Measurements from ENCODE around the gene CREB3L1.

CREB3L1 gene

DNA sequence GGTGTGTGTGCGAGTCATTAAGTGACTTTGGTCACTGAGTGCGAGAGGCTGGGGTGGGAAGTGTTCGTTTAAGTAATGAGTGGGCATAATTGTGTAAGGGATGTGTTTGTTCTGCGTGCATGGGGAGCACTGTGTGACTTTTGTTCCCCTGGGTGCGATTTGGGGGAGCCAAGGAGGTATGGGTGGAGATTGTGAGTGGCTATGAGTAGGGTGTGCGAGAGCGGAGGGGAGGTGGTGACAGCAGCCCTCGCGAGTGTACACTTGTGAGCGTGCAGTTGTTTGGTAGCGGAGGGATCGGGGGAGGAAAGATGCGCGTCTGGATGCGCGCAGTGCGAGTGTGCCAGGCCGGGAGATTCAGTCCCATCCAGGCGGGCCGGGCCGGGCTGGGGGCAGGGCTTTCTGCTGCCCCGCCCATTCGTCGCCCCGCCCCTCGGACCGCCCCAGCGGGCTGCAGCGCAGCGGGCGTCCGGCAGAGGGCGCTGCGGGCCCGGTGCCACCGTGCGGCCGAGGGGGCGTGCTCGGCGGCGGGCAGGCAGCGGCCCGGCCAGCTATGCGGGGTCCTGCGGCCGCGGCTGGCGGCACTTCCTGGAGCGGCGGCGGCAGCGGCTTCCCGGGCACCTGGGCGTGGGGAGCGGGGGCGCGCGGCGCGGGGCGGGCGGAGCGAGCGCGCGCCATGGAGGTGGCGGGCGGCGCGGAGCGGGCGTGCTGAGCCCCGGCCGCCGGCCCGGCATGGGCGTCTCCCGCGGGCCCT is 69.6 kb downstream of the CREB3L1 start, which contains the start of gene DGKZ:
TSS of gene DGKZ (plus strand) at position 578 of the 751 bp plus-strand sequence. CDS start 197 bp downstream, outside the sequence.
- peak; percentile 98 for DNase-seq (ENCODE audit: low spot score)

DNA sequence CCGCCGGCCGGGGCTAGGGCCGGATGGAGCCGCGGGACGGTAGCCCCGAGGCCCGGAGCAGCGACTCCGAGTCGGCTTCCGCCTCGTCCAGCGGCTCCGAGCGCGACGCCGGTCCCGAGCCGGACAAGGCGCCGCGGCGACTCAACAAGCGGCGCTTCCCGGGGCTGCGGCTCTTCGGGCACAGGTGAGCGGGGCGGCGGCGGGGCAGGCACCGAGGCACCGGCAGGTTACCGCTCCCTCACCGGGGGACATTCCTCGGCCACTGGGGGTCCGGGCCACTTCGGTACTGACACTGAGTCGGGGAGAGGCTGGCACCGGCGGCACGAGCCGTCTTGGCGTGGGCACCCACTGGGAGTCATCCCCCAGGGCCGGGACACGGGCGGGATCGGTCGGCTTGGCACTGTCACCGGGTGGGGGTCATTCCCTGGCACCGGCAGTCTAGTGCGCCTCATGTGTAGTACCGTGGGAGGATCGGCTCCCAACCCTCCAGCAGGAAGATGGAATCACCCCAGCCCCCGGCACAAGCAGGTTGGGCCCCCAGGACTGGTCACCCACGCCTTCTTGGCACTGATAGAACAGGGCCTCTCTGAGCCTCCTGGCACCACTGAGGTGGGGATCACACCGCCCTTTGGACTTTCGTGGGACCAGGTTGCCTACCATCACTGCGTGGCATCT is 70.3 kb downstream of the CREB3L1 start:
- DNase-seq (ENCODE audit: low spot score), result peak; percentile 49

DNA sequence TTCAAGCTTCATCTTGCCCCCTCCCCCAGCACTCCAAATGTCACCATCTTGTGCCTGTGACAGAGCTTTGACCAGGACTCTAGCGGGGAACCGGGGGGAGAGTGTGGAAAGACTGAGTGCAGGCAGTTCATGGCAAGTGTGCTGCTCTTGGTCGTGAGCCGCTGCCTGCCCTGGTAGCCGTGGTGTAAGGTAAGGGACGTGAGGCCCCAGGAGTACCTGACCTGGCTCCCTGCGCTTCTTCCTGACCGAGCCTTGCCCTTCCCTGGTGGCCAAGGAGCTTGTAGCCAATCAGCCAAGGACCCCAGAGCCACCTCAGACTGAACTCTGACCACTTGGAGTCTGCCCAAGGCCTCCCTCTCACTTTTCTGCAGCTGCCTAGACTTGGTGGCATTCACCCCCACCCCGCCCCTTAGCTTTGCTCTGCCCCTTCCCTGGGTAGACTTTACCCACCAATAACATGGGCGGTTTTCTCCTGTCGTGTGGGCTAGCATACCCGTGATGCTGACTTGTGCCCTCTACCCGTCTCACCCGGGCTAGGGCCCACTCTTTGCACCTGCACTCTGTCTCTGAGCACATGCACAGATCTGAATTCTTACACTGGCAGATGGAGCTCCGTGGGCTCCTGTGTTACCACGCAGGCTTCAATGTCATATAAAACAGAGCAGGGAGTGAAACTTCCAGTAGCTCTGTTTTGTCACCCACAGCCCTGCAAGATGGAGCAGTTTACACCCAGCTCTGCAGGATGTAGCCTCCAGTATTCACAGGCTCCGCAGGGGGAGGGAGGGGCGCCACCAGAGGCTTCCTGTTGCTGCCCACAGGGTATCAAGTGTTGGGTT is 71.3 kb downstream of the CREB3L1 start:
- DNase-seq (ENCODE audit: low spot score), result no peak

DNA sequence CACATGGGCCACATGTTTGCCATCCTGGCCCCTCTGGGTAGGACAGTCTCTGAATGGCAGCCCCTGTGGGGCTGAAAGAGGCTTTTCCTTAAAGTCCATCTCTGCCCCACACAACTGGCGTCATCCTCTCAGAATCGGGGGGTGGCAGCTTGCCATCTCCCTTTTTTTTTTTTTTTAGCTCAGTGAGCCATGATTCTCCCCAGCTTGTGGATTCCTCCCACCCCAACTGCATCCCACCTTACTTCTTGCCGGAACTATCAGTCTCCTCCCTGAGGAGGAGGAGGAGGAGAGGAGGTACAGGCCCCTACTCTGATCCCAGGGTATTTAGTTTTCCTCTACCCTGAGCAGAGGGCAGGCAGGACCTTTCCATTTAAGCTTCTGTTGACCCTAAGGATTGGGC is 73.2 kb downstream of the CREB3L1 start:
- DNase-seq (ENCODE audit: low spot score), result no peak

DNA sequence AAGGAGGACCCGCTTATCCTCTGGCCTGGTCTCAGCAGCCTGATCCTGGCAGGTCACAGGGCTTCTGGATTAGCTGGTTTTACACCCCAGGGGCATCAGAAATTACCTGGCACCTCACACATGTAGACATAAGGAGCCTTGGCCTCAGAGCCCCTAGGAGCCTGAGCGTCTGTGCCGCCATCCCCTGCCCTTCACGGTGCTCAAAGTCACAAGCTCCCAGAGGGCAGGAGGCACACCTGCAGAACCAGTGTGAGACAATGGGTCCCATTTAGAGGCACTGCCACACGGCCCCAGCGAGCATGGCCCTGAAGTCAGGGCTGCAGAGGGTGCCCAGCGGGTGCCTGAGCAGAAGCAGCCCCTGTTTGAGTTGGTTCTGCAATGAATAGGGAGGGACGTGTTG is 73.7 kb downstream of the CREB3L1 start:
- DNase-seq (ENCODE audit: low spot score), result no peak

DNA sequence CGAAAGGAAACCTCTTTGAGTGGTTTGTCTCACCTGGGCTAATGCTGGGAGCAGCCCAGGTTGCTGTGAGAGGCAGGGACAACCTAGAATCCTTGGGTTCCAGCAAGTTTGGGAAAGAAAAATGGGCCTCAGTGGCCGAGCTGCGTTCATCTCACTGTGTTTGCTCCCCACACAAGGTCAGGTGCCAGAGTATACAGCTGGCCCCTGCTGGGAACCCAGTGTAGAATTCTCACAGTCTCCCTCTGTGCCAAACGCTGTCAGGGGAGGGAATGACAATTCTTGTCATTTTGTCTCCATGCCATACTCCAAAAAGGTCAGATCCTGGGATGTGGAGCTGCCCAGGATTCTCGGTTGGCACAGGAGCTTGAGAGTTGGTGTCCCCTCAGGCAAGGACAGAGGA is 74.1 kb downstream of the CREB3L1 start:
- DNase-seq (ENCODE audit: low spot score), result no peak

DNA sequence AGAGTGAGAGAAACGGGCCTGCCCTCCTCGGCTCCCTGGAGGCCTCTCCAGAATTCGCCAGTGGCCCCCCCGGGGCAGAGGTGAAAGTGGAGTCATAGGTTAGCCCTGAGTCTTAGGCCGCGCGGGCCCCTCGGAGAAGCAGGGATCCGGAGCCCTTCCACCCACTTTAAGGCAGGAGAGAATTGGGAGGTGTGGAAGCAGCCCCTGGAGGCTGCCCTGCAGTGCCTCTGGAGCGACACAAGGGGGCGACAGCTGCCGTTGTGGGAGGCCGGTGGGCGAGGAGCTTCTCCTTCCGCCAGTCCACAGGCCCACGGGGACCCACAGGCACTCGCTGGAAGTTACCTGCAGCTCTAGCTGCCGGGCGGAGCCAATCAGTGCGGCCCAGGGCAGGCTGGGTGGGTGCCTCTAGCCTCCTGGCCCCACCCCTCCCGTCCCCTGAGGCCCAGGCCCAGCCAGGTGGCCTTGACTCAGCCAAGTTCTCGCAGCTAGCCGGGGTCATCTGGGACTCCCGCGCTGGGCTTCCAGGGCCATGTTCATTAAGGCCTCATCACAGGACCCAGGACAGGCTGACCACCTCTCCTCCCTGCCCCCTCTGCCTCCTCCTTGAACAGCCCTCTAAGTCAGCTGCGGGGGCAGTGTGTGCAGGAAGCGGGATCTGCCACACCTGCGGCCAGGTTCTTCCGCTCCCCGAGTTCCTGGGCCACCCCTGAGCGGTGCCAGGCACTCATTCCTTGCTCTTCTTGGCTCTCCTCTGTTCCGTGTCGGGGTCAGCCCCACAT is 74.8 kb downstream of the CREB3L1 start:
- DNase-seq (ENCODE audit: low spot score), result peak; percentile 73

DNA sequence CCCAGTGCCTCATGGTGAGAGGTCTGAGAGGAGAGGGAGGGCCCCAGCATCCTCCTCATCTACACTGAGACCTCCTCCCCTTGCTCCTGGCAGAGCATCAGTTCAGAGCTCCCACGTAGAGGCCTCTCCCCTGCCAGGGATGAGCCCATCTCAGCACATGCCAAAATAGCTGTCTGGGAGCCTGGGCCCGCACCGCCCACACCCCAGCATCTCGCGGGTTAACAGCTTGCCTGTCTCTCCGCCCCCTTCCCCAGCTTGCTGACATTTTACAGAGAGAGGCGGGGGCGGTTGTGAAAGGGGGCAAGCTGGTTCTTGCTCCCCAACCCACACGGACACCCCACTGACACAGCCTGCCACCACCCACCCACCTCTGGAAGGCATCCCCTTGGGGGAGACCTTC is 76.2 kb downstream of the CREB3L1 start:
- peak; percentile 42 for DNase-seq (ENCODE audit: low spot score)

DNA sequence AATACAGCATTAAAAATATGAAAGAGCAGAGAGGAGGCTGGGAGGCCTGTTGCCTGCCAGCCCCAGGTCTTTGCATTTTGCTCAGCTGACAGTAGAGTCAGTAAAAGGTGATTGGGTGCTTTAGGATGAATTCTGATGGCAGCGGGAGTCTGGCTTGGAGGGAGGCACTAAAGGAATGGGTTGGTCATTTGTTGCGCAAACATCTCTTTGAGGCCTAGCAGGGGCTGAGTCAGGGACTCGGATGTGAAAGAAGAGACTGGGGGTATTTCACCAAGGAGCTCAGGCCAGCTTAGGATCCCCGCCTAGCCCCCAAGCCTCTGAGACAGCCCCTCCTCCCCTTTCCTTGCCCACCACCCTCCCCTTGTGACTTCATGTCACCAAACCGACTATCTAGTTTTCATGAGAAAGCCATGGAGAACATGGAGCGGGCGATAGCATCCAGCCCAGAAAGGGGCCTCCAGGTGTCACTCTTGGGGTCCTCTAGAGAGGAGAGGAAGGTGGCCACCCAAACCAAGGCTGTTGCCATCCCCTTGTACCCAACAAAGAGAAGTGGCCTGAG is 79.5 kb downstream of the CREB3L1 start:
- DNase-seq (ENCODE audit: low spot score), result peak; percentile 45

DNA sequence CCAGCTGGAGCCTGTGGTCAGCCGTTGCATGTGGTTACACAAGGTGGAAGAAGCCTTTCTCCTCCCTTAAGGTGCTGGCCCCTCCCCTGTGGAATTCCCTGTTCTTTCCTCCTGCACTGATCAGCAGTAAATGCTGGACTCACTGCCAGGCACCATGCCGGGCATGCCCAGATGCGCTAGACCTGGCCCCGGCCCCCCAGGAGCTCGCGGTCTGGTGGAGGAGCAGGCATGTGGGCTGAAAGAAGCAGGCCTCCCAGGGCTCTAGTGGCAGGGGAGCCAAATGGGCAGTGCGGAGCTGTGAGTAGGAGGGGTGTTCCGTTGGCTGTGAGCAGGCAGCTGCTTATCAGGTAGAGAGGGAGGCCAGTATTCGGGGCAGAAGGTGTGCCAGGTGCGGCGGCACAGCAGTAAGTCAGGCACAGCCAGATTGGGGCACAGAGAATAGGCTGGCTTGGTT is 80.0 kb downstream of the CREB3L1 start:
- no peak for DNase-seq (ENCODE audit: low spot score)

DNA sequence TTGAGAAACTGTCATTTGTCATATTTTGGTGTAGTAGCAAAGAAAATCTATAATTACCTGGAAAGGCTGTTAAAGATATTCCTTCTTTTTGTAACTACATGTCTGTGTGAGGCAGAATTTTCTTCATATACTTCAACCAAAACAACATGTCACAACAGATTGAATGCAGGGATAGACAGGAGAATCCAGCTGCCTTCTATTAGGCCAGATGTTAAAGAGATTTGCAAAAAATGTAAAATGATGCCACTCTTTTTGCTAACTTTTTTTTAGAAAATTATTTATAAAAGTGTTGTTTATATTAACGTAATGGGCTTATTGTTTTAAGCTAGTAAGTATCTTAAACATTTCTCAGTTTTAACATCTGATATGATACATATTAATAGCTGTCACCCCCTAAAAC is 82.5 kb downstream of the CREB3L1 start:
- no peak for DNase-seq (ENCODE audit: low spot score)

DNA sequence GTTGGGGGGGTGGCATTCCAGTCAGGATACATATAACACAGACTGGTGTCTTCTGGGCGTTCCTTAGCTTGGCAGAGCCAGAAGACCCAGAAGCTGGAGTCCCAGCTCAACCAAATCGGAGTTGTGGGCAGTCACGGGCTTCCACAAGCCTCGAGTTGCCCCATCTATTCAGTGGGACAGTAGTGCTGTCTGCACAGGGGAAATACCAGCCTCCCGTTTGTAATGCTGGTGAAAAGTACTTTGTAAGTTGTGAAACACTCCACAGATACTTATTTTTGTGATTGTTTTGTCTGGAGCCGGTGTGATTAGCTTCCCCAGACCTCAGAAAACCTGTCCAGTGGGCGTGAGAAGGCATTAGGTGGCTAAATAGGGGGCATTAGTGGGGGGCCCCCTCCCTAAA is 83.4 kb downstream of the CREB3L1 start:
- DNase-seq (ENCODE audit: low spot score), result no peak

DNA sequence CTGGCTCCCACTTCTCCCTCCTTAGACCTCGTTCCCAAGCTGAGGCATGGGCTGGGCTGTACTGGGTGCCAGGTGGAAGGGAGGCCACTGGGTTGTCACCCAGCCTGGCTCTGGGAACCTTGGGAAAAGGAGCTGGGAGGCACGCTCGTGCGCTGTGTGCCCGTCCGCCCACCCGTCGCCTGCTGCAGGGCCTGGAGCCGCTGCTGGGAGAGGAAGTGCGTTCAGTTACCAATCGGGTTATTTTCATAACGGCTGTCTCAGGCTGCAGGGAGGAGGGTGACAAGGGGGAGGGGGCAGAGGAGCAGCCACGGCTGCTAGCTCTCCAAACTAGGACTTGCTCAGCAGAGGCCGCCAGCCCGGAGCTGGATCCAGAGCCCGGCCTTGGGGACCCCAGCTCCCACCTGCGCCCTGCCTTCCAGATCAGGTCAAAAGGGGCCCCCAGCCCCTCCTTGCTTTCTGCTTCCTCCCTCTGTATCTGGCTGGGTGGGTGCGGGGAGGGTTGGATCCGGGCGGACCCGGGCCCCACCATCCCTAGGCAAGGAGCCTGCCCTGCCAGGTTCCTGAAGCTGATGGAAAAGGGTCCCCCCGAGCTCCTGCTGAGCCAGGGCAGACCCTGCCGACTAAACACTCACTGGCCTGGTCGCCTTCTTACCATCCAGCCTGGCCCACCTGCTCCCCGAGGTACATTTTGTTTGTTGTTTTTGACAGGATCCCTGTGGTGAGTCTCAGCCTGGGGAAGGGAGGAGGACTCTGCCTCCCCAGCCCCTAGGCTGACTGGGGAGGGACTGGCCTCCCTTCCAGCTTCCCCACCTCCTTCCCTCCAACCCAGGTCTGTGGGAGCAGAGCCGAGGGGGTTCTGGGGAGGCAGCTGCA is 84.1 kb downstream of the CREB3L1 start:
- DNase-seq (ENCODE audit: low spot score), result peak; percentile 81

DNA sequence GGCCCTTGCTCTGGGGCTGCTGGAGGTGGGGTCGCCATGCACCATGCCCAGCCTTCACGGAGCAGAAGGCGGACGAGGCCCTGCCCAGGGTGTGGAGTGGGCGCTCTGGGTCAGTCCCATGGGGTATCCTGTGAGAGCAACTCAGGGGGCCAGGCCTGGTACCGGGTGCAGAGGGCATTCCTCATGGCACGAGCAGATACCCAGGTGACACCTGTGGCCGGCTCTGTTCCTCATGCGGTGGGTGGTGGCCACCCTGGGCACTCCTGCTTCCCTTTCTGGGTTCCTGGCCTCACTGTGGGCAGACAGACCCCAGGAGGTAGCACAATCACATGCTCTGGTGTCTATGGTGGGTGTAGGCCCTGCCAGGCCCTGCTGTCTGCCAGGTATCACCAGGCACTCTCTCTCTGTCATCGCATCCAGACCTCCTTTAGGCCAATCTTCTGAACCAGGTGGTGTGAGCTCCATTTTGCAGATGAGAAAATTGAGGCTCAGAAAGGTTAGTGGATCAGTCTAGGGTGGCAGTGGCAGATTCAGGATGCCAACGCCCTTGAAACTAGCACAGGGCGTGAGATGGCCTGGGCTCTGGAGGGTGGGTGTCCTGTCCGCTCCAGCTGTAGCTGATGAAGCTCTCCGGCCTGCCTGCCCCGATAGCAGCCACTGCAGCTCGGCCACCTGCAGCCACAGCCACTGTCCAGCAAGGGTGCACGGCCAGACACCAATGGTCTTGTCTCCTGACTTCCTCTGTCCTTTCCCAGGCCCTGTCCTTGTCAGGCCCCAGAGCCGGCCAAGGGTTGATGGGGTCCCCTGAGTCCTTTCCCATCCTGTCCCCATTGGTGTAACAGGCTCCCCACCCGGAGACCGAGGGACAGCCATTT is 84.9 kb downstream of the CREB3L1 start:
- no peak for DNase-seq (ENCODE audit: low spot score)

DNA sequence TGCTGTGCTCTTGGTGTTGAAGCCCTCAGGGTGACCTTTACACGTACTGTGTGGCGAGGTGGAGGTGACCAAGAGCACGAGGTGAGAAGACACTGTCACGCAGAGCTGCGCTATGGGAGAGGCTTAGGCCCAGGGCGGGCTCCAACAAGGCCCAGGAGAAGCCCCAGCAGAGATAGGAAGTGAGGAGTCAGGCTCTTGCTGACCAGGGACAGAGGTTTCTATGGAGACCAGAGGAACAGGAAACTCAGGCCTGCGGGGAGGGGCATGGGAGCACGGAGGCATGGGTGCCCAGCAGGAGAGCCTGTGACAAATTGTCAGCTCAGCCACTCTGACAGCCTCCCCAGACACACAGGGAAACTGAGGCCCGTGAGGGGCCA is 85.6 kb downstream of the CREB3L1 start:
- no peak for DNase-seq (ENCODE audit: low spot score)

DNA sequence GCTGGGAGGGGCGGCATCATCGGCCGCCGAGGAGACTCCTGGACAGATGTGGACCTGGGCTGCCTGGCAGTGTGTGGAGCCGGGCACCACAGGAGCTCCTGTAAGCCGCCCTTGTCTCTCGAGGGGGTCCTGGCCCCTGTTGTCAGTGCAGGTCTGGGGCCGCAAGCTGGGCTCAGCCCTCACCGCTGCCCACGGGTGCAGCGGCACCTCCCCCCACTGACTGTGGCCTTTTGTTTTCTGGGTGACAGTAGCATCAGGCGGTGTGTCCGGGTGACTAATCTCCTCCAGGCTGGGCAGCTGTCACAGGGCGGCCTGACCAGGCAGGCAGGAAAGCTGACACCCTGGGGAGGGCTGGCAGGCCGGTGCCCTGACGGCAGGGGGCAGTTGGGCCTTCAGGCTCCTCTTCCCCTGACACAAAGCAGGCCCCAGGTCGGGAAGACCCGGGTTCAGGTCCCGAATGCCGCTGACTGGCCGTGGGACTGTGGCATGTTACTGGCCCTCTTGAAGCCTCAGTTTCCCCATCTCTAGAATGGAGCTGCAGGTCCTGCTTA is 86.1 kb downstream of the CREB3L1 start:
- no peak for DNase-seq (ENCODE audit: low spot score)

DNA sequence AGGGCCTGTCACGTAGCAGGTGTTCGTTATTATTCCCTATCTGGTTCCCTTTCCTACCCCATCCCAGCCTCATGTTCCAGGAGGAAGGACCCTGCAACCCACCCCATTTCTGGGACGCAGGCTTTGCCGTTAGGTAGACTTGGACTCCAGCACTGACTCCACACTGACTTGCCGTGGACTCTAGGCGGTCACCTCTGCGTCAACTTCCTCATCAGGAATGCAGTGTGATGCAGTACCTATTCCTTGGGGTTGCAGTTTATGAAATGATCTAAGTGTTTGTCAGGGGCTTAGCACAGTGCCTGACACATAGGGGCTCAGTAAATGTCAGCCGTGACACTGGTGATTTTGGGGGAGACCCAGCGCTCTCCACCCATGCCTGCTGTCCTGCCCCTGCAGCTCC is 86.6 kb downstream of the CREB3L1 start:
- no peak for DNase-seq (ENCODE audit: low spot score)

DNA sequence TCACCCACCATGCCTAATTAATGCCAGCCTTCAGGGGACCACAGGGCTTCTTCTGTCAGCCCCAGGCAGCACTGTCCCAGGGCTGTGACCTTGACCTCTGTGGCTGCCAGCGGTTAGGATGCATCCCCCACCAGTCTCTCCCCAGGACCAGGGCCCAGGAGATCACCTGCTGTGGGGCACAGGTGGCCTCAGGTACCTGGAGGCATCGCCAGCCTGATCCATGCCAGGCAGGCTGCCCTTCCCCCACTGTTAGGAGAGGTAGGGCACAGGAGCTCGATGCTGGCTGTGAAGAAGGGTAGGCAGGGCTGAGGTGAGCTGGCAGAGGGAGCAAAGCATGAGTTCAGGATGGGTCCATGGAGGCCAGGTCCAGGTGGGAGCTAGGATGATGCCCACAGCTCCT is 87.3 kb downstream of the CREB3L1 start:
- DNase-seq (ENCODE audit: low spot score), result no peak

DNA sequence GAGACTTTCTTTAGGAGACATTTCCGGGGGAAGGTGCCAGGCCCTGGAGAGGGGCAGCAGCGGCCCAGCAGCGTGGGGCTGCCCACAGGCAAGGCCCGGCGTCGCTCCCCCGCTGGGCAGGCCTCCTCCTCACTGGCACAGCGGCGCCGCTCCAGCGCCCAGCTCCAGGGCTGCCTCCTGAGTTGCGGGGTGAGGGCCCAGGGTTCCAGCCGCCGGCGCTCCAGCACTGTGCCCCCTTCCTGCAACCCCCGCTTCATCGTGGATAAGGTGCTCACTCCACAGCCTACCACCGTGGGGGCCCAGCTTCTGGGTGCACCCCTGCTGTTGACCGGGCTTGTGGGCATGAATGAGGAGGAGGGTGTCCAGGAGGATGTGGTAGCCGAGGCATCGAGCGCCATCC is 88.8 kb downstream of the CREB3L1 start:
- no peak for DNase-seq (ENCODE audit: low spot score)
